ENCODE results near the gene IZUMO2. TPM values are rescaled to one million over a fixed set of nuclear protein-coding genes. Genes with fewer than 3 reads are reported as not detected.

The IZUMO2 gene
- total and polyA plus RNA-seq, 12 donors = not detected

- Histone ChIP-seq H3K27ac (no peak overlapping the region), H3K36me3 (replicated peaks in 1 of 2) (no peaks in the 10 kb centered on the region), H3K27me3 (no peaks in the 10 kb centered on the region), H3K4me3 (no peak overlapping the region), H3K4me1 (replicated peaks in 1 of 2) (no peaks in the 10 kb centered on the region), H3K9me3 (replicated peaks in 1 of 3) (no peaks in the 10 kb centered on the region)
- DNase-seq = no peak
- TF ChIP-seq POLR2A (IDR thresholded peaks at IDR 0.05) = no peak
- no peak for TF ChIP-seq CTCF (IDR thresholded peaks at IDR 0.05)
- WGBS, 4 donors = 44 to 53% (median 48%) methylated on average over 5 of the region's 5 CpGs
- intact Hi-C loops (cut with DNase I) = no loop called here
Observed at GRCh38 chr19:50174100-50174793, 11.2 kb upstream of the IZUMO2 start.

- H3K27me3 ChIP-seq = no peaks in the 10 kb centered on the region
- no peaks in the 10 kb centered on the region for H3K36me3 ChIP-seq (replicated peaks in 1 of 2)
- no peaks in the 10 kb centered on the region for H3K9me3 ChIP-seq (replicated peaks in 1 of 3)
- no peak overlapping the region for H3K4me3 ChIP-seq
- no peak for TF ChIP-seq CTCF (IDR thresholded peaks at IDR 0.05)
- no peak for TF ChIP-seq POLR2A (IDR thresholded peaks at IDR 0.05)
- no peak for DNase-seq
- 52 to 67% (median 55%) methylated on average over 5 to 8 of the region's 8 CpGs for WGBS, 4 donors
- H3K4me1 ChIP-seq (replicated peaks in 1 of 2) = no peaks in the 10 kb centered on the region
- intact Hi-C loops (cut with DNase I) = no loop called here
- H3K27ac ChIP-seq = no peak overlapping the region
Observed at GRCh38 chr19:50173127-50173526, 10.0 kb upstream of the IZUMO2 start.

GRCh38 chr19:50172726-50173125 lies 9.6 kb upstream of the IZUMO2 start:
- no peaks in the 10 kb centered on the region for H3K36me3 ChIP-seq (replicated peaks in 1 of 2)
- H3K4me3 ChIP-seq = no peak overlapping the region
- no peaks in the 10 kb centered on the region for H3K27me3 ChIP-seq
- intact Hi-C loops (cut with DNase I) = no loop called here
- H3K27ac ChIP-seq = no peak overlapping the region
- no peaks in the 10 kb centered on the region for H3K9me3 ChIP-seq (replicated peaks in 1 of 3)
- TF ChIP-seq POLR2A (IDR thresholded peaks at IDR 0.05) = no peak
- no peak for TF ChIP-seq CTCF (IDR thresholded peaks at IDR 0.05)
- DNase-seq = no peak
- H3K4me1 ChIP-seq (replicated peaks in 1 of 2) = no peaks in the 10 kb centered on the region

GRCh38 chr19:50171752-50172151 lies 8.7 kb upstream of the IZUMO2 start:
- no peaks in the 10 kb centered on the region for H3K4me1 ChIP-seq (replicated peaks in 1 of 2)
- H3K27ac ChIP-seq = no peak overlapping the region
- intact Hi-C loops (cut with DNase I) = no loop called here
- H3K4me3 ChIP-seq = no peak overlapping the region
- no peaks in the 10 kb centered on the region for H3K27me3 ChIP-seq
- no peaks in the 10 kb centered on the region for H3K36me3 ChIP-seq (replicated peaks in 1 of 2)
- no peak for TF ChIP-seq POLR2A (IDR thresholded peaks at IDR 0.05)
- no peak for TF ChIP-seq CTCF (IDR thresholded peaks at IDR 0.05)
- 77 to 85% (median 82%) methylated on average over 5 of the region's 5 CpGs for WGBS, 4 donors
- H3K9me3 ChIP-seq (replicated peaks in 1 of 3) = no peaks in the 10 kb centered on the region
- no peak for DNase-seq
